A673 (cell line): ENCODE results near the gene GZMM. TPM values are rescaled to one million over a fixed set of nuclear protein-coding genes. Genes with fewer than 3 reads are reported as not detected.

ENCODE experiments used
- BruUV-seq: library from RNA; stranded (reverse); fragments of 400-500 nt; replicated peaks from 2 replicates; lab custom pipeline; 2021; lab: Mats Ljungman, UMichigan
- CTCF ChIA-PET: fragments of 300-600 bp; sonication (Branson Sonifier 250); formaldehyde crosslinking; loops from one replicate; lab custom pipeline; 2022; ENCODE audit warnings: antibody characterized with exemption; lab: Charles Lee
- POLR2A ChIA-PET: fragments of 300-600 bp; sonication (Branson Sonifier 250); formaldehyde crosslinking; loops from one replicate; lab custom pipeline; 2022; ENCODE audit warnings: antibody characterized with exemption; ENCODE audit not compliant: low non-redundant PET; lab: Charles Lee
- DNase-seq: peaks from one replicate; pipeline ENCODE4 v3.0.0-alpha.2; 2015; ENCODE audit warnings: low spot score
- H3K27ac ChIP-seq: fragments of 200-600 bp; sonication (generic); 2 replicates; pipeline ENCODE4 v1.5.1; 2016; ENCODE audit warnings: mixed run types, low read depth, mild to moderate bottlenecking, mixed read lengths, antibody characterized with exemption, low read length; ENCODE audit not compliant: poor library complexity, severe bottlenecking
- H3K27me3 ChIP-seq: fragments of 200-600 bp; sonication (generic); replicated peaks from 2 replicates; pipeline ENCODE4 v1.6.1; 2017; ENCODE audit warnings: mixed run types, low read depth, mild to moderate bottlenecking, mixed read lengths, antibody characterized with exemption, low read length; ENCODE audit not compliant: insufficient read depth, poor library complexity
- H3K36me3 ChIP-seq: fragments of 200-600 bp; sonication (generic); 2 replicates; pipeline ENCODE4 v1.6.1; 2016; ENCODE audit warnings: mixed run types, mild to moderate bottlenecking, mixed read lengths, antibody characterized with exemption, low read length; ENCODE audit not compliant: insufficient read depth, poor library complexity, severe bottlenecking
- H3K4me1 ChIP-seq: fragments of 200-600 bp; sonication (generic); 2 replicates; pipeline ENCODE4 v1.6.1; 2017; ENCODE audit warnings: mixed run types, mild to moderate bottlenecking, mixed read lengths, antibody characterized with exemption, low read length; ENCODE audit not compliant: insufficient read depth, poor library complexity, severe bottlenecking
- H3K4me3 ChIP-seq: fragments of 200-600 bp; sonication (generic); 2 replicates; pipeline ENCODE4 v1.5.1; 2016; ENCODE audit warnings: low read depth, mixed run types, mild to moderate bottlenecking, mixed read lengths, low read length; ENCODE audit not compliant: poor library complexity, severe bottlenecking
- H3K9me3 ChIP-seq: fragments of 200-600 bp; sonication (generic); 2 replicates; pipeline ENCODE4 v1.6.1; 2016; ENCODE audit warnings: mixed run types, low read depth, mild to moderate bottlenecking, mixed read lengths, antibody characterized with exemption, low read length; ENCODE audit not compliant: poor library complexity, severe bottlenecking
- CTCF ChIP-seq: fragments of 300-800, 200-600 bp; sonication (generic); conservative IDR thresholded peaks from 2 replicates; pipeline ENCODE4 v1.5.1; 2017; ENCODE audit warnings: low read depth, mild to moderate bottlenecking, antibody characterized with exemption, low read length, moderate library complexity, mixed read lengths
- EZH2 ChIP-seq: fragments of 200-600 bp; sonication (generic); IDR thresholded peaks from 2 replicates; pipeline ENCODE4 v1.6.1; 2017; ENCODE audit warnings: borderline replicate concordance, low read depth, mild to moderate bottlenecking, mixed read lengths, antibody characterized with exemption, low read length; ENCODE audit not compliant: poor library complexity, severe bottlenecking
- intact Hi-C: fragments of 100-400 bp; cut with micrococcal nuclease; formaldehyde crosslinking; loops from one replicate; pipeline ENCODE4 v1.10.0; 2022; ENCODE audit not compliant: unreplicated experiment
- total RNA-seq: library from RNA; stranded (reverse); gene quantifications from 2 replicates; pipeline ENCODE4 v1.2.3, GENCODE V29; 2021

Gene GZMM
- total RNA-seq, 1 experiment from 2014 or later = 2.5 TPM

- Histone ChIP-seq H3K36me3 (peaks cover 7% of the 10 kb centered on the region), H3K27ac (no peak overlapping the region), H3K4me3 (no peak overlapping the region), H3K27me3 (no peaks in the 10 kb centered on the region), H3K4me1 (peaks cover 25% of the 10 kb centered on the region), H3K9me3 (no peaks in the 10 kb centered on the region)
- POLR2A ChIA-PET = no interaction called here
- intact Hi-C loops = no loop called here
- DNase-seq = no peak
- no TSS peak for BruUV-seq
- CTCF ChIA-PET = no interaction called here
- TF ChIP-seq CTCF (no peak), EZH2 (no peak)
Observed at GRCh38 chr19:512547-513365, 31.1 kb upstream of the GZMM start.

GRCh38 chr19:513368-514165 is 30.3 kb upstream of the GZMM start:
- intact Hi-C loops = no loop called here
- Histone ChIP-seq H3K4me1 (peaks cover 18% of the 10 kb centered on the region), H3K27me3 (no peaks in the 10 kb centered on the region), H3K9me3 (no peaks in the 10 kb centered on the region), H3K27ac (no peak overlapping the region), H3K36me3 (peaks cover 7% of the 10 kb centered on the region), H3K4me3 (no peak overlapping the region)
- BruUV-seq = no TSS peak
- DNase-seq = no peak
- TF ChIP-seq CTCF = no peak
- TF ChIP-seq EZH2 = no peak
- CTCF ChIA-PET = no interaction called here
- POLR2A ChIA-PET = no interaction called here

- Histone ChIP-seq H3K4me1 (peaks cover 14% of the 10 kb centered on the region), H3K4me3 (no peak overlapping the region), H3K9me3 (no peaks in the 10 kb centered on the region), H3K27me3 (no peaks in the 10 kb centered on the region), H3K27ac (no peak overlapping the region), H3K36me3 (peaks cover 7% of the 10 kb centered on the region)
- BruUV-seq = no TSS peak
- no peak for TF ChIP-seq EZH2
- TF ChIP-seq CTCF = no peak
- intact Hi-C loops = no loop called here
- DNase-seq = no peak
- CTCF ChIA-PET = no interaction called here
- POLR2A ChIA-PET = no interaction called here
Observed at GRCh38 chr19:514166-514663, 29.6 kb upstream of the GZMM start.
